Lower lobe of right lung (tissue), 2 donors: Measurements from ENCODE around the gene TNKS2. TPM values are rescaled to one million over a fixed set of nuclear protein-coding genes. Genes with fewer than 3 reads are reported as not detected.

Experiments used
- ATAC-seq, 2 donors: fragments of 200-7000 bp; cut with Tn5 transposase; one replicate each; pipeline ENCODE4 v1.9.1; 2020 to 2022; ENCODE audit warnings: mild to moderate bottlenecking in 2 of 2, moderate library complexity in 2 of 2
- DNase-seq: peaks from one replicate; pipeline ENCODE4 v3.0.0-alpha.2; 2020
- H3K27ac ChIP-seq: fragments of 200-600 bp; one replicate; pipeline ENCODE4 v1.8.0; 2022
- H3K27me3 ChIP-seq: fragments of 200-600 bp; one replicate; pipeline ENCODE4 v1.8.0; 2022; ENCODE audit warnings: low read depth
- H3K36me3 ChIP-seq: fragments of 200-600 bp; one replicate; pipeline ENCODE4 v1.8.0; 2022; ENCODE audit warnings: mild to moderate bottlenecking
- H3K4me1 ChIP-seq: fragments of 200-600 bp; one replicate; pipeline ENCODE4 v1.8.0; 2022
- H3K4me3 ChIP-seq: fragments of 200-600 bp; one replicate; pipeline ENCODE4 v1.8.0; 2022; ENCODE audit warnings: mild to moderate bottlenecking
- H3K9me3 ChIP-seq: fragments of 200-600 bp; one replicate; pipeline ENCODE4 v1.8.0; 2022
- CTCF ChIP-seq: fragments of 200-600 bp; IDR thresholded peaks from one replicate; pipeline ENCODE4 v1.8.0; 2022; ENCODE audit warnings: antibody characterized with exemption, mild to moderate bottlenecking
- intact Hi-C: fragments of 100-400 bp; cut with DNase I; formaldehyde crosslinking; loops from one replicate; pipeline ENCODE4 v1.11.0; 2022
- total RNA-seq: library from RNA; stranded (reverse); fragmentation: NEBNext Ultra II Directional; extraction: Animal tissue kit (Norgen Biotek cat#: 25700); gene quantifications from one replicate; pipeline ENCODE4 v1.2.1, GENCODE V29; 2021
- donor health status: DM: no; HTN: yes; CAD: no; lungs with severe emphysema.

Gene TNKS2
- total RNA-seq, 1 donor from 2014 or later = 42.8 TPM

- Histone ChIP-seq H3K27ac (no peak overlapping the region), H3K27me3 (no peaks in the 10 kb centered on the region), H3K4me1 (no peaks in the 10 kb centered on the region), H3K9me3 (no peaks in the 10 kb centered on the region), H3K4me3 (no peak overlapping the region), H3K36me3 (peaks cover 56% of the 10 kb centered on the region)
- DNase-seq = no peak
- TF ChIP-seq CTCF = no peak
- intact Hi-C loops = no loop called here
- ATAC-seq = no peak
Observed at GRCh38 chr10:91865562-91866081, 67.4 kb downstream of the TNKS2 start.

- H3K27me3 ChIP-seq = no peaks in the 10 kb centered on the region
- DNase-seq (no peak), ATAC-seq (no peak)
- no peaks in the 10 kb centered on the region for H3K9me3 ChIP-seq
- no peak for TF ChIP-seq CTCF
- intact Hi-C loops = no loop called here
- no peaks in the 10 kb centered on the region for H3K4me1 ChIP-seq
- H3K27ac ChIP-seq = no peak overlapping the region
- no peaks in the 10 kb centered on the region for H3K36me3 ChIP-seq
- H3K4me3 ChIP-seq = no peak overlapping the region
Observed at GRCh38 chr10:91875156-91875555, 76.9 kb downstream of the TNKS2 start.

GRCh38 chr10:91875779-91876178 is 77.6 kb downstream of the TNKS2 start:
- no peak overlapping the region for H3K4me3 ChIP-seq
- H3K36me3 ChIP-seq = no peaks in the 10 kb centered on the region
- no peaks in the 10 kb centered on the region for H3K27me3 ChIP-seq
- ATAC-seq = no peak
- no peaks in the 10 kb centered on the region for H3K9me3 ChIP-seq
- no peak for DNase-seq
- no peak overlapping the region for H3K27ac ChIP-seq
- intact Hi-C loops = no loop called here
- no peak for TF ChIP-seq CTCF
- H3K4me1 ChIP-seq = no peaks in the 10 kb centered on the region

GRCh38 chr10:91879515-91880170 is 81.4 kb downstream of the TNKS2 start:
- intact Hi-C loops = no loop called here
- Histone ChIP-seq H3K9me3 (no peaks in the 10 kb centered on the region), H3K27me3 (no peaks in the 10 kb centered on the region), H3K36me3 (no peaks in the 10 kb centered on the region), H3K27ac (no peak overlapping the region), H3K4me3 (no peak overlapping the region), H3K4me1 (peaks cover 15% of the 10 kb centered on the region)
- ATAC-seq = no peak
- DNase-seq = no peak
- TF ChIP-seq CTCF = no peak

- Histone ChIP-seq H3K9me3 (no peaks in the 10 kb centered on the region), H3K4me1 (peaks cover 15% of the 10 kb centered on the region), H3K27ac (no peak overlapping the region), H3K36me3 (no peaks in the 10 kb centered on the region), H3K4me3 (no peak overlapping the region), H3K27me3 (no peaks in the 10 kb centered on the region)
- DNase-seq (no peak), ATAC-seq (no peak)
- TF ChIP-seq CTCF = no peak
- intact Hi-C loops = no loop called here
Observed at GRCh38 chr10:91880310-91880709, 82.1 kb downstream of the TNKS2 start.
